ENCODE measurements around the gene TSHZ2. TPM values are rescaled to one million over a fixed set of nuclear protein-coding genes. Genes with fewer than 3 reads are reported as not detected.

Gene TSHZ2
- total RNA-seq, 4 donors from 2014 or later, result 28.6 to 40.1 (median 35.5) TPM

DNA sequence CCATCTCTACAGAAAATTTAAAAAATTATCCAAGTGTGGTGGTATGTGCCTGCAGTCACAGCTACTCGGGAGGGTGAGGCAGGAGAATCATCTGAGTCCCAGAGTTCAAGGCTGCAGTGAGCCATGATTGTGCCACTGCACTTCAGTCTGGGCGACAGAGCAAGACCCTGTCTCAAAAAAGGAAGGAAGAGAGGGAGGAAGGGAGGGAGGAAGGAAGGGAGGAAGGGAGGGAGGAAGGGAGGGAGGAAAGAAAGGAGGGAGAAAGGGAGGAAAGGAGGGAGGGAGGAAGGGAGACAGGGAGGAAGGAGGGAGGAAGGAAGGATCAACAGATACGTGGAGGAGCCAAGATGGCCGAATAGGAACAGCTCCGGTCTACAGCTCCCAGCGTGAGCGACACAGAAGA, 531.4 kb downstream of the TSHZ2 start:
- no peak for TF ChIP-seq CTCF (IDR thresholded peaks at IDR 0.05; ENCODE audit: low read depth)

- no peak for TF ChIP-seq CTCF (IDR thresholded peaks at IDR 0.05; ENCODE audit: low read depth)
Observed at GRCh38 chr20:53510262-53510661, 538.1 kb downstream of the TSHZ2 start.

DNA sequence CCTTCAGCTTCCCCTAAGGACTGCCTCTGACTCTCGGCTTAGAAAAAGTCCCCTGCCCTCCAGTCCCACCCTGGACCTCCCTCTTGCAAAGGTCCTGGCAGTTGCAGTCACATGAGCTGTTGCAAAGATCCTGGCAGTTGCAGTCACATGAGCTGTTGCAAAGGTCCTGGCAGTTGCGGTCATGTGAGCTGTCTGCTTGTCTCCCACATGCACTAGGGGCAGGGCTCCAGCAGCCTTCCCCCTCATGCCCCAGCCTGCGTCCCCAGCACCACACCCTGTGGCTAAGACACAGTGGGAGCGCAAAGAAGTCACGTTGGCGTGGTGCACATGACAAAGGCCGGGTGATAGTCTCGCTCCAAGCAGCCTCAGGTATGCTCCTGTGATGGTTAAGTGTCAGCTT, 538.5 kb downstream of the TSHZ2 start:
- TF ChIP-seq CTCF (IDR thresholded peaks at IDR 0.05; ENCODE audit: low read depth), result no peak

GRCh38 chr20:53512076-53512475, 539.9 kb downstream of the TSHZ2 start:
- TF ChIP-seq CTCF (IDR thresholded peaks at IDR 0.05; ENCODE audit: low read depth), result no peak

GRCh38 chr20:53513168-53513488, 541.0 kb downstream of the TSHZ2 start:
- TF ChIP-seq CTCF (IDR thresholded peaks at IDR 0.05; ENCODE audit: low read depth), result no peak

DNA sequence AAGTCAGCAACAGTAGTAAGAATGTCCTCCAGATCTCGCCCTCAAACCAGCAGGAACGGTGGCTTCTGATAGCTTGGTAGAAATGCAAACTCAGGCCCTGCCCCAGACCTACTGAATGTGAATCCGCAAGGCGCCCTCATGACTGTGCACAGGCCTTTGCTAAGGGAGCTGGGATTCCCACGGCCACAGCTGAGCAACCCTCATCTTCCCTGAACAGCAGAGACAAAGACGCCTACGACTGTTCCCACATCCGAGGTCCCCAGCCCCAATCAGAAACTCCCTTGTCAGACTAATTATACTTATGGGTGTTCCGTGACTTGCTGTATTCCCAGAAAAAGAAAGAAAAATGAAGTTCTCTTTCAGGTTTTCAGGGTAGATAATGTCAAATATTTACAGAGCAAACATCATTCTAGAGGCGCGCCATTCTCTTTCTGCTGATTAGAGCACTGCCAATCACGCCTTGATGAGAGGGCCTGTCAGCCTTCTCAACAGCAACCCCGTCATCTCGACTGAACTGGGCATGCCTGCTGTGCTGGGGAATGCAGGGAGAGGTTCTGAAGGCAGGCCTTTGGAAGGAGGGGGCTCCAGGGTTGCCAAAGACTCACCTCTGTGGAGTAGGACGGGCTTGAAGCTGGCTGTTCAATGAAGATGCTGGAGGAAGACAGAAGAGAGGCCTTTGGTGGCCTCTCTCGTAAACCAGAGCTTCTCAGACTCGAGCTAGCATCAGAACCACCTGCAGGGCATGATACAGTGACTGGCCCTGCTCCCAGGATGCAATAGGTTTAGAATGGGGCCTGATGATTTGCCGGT, 541.5 kb downstream of the TSHZ2 start:
- no peak for TF ChIP-seq CTCF (IDR thresholded peaks at IDR 0.05; ENCODE audit: low read depth)

GRCh38 chr20:53515749-53516148, 543.6 kb downstream of the TSHZ2 start:
- TF ChIP-seq CTCF (IDR thresholded peaks at IDR 0.05; ENCODE audit: low read depth), result no peak
